ENCODE measurements around the gene TCEA3.

- TF ChIP-seq POLR2A (IDR thresholded peaks at IDR 0.05) (no peak), CTCF (IDR thresholded peaks at IDR 0.05) (no peak)
Measured at GRCh38 chr1:23473037-23473800, 48.7 kb upstream of the TCEA3 start.

Measured in ovary (tissue), 3 donors.